ENCODE data around the gene VAT1.
"Not testable (repeated sequence)": the region's sequence is repeated elsewhere in the genome, so short reads cannot be mapped to it uniquely, and the experiment has no call there.

DNA sequence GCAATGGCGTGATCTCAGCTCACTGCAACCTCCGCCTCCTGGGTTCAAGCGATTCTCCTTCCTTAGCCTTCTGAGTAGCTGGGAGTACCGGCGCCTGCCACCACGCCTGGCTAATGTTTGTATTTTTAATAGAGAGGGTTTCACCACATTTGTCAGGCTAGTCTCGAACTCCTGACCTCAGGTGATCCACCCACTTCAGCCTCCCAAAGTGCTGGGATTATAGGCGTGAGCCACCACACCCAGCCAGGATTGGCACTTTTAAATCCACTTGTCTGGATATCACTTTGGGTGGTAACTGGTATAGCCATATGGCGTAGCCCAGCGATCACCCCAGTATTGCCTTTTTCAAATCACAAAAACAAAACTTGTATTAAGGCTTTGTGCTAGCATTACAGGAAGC is 28.3 kb downstream of the VAT1 start:
- TF ChIP-seq, protein P1, sequence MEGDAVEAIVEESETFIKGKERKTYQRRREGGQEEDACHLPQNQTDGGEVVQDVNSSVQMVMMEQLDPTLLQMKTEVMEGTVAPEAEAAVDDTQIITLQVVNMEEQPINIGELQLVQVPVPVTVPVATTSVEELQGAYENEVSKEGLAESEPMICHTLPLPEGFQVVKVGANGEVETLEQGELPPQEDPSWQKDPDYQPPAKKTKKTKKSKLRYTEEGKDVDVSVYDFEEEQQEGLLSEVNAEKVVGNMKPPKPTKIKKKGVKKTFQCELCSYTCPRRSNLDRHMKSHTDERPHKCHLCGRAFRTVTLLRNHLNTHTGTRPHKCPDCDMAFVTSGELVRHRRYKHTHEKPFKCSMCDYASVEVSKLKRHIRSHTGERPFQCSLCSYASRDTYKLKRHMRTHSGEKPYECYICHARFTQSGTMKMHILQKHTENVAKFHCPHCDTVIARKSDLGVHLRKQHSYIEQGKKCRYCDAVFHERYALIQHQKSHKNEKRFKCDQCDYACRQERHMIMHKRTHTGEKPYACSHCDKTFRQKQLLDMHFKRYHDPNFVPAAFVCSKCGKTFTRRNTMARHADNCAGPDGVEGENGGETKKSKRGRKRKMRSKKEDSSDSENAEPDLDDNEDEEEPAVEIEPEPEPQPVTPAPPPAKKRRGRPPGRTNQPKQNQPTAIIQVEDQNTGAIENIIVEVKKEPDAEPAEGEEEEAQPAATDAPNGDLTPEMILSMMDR (IDR thresholded peaks at IDR 0.05) = not testable (repeated sequence)
- TF ChIP-seq POLR2A, EP300, POLR2AphosphoS5 (IDR thresholded peaks at IDR 0.05): not testable (repeated sequence)

Measured in sigmoid colon (tissue), 4 donors.